Cardiac fibroblast (primary cell): ENCODE data around the gene RNF112.
A peak's percentile ranks its signal among the peaks of the same experiment; 100 is the strongest.

Experiments
- DNase-seq, 2 donors: peaks; one replicate each; pipeline versions ENCODE4 v3.0.0 to v3.0.0-alpha.2; 2010; ENCODE audit warnings: low read depth in 2 of 2
- H3K4me3 ChIP-seq, 2 donors: replicated peaks in 1 of 2; 1 replicate in 1 of 2; 2 replicates in 1 of 2; pipeline ENCODE4 v1.5.1; 2011; ENCODE audit warnings: low read depth in 2 of 2, low read length in 2 of 2, mild to moderate bottlenecking in 2 of 2, moderate library complexity in 1 of 2
- TF ChIP-seq, protein P1 (sequence below): IDR thresholded peaks from one replicate; pipeline ENCODE4 v1.5.1; 2011; ENCODE audit warnings: low read depth, mild to moderate bottlenecking, low read length, inconsistent platforms

The RNF112 gene

GRCh38 chr17:19384723-19385391, 26.2 kb upstream of the RNF112 start:
- TF ChIP-seq, protein P1, sequence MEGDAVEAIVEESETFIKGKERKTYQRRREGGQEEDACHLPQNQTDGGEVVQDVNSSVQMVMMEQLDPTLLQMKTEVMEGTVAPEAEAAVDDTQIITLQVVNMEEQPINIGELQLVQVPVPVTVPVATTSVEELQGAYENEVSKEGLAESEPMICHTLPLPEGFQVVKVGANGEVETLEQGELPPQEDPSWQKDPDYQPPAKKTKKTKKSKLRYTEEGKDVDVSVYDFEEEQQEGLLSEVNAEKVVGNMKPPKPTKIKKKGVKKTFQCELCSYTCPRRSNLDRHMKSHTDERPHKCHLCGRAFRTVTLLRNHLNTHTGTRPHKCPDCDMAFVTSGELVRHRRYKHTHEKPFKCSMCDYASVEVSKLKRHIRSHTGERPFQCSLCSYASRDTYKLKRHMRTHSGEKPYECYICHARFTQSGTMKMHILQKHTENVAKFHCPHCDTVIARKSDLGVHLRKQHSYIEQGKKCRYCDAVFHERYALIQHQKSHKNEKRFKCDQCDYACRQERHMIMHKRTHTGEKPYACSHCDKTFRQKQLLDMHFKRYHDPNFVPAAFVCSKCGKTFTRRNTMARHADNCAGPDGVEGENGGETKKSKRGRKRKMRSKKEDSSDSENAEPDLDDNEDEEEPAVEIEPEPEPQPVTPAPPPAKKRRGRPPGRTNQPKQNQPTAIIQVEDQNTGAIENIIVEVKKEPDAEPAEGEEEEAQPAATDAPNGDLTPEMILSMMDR, result no peak
- DNase-seq, result peak; percentile 89 to 98
- H3K4me3 ChIP-seq, result peak overlapping the region in 1 of 2 donors; percentile 64

DNA sequence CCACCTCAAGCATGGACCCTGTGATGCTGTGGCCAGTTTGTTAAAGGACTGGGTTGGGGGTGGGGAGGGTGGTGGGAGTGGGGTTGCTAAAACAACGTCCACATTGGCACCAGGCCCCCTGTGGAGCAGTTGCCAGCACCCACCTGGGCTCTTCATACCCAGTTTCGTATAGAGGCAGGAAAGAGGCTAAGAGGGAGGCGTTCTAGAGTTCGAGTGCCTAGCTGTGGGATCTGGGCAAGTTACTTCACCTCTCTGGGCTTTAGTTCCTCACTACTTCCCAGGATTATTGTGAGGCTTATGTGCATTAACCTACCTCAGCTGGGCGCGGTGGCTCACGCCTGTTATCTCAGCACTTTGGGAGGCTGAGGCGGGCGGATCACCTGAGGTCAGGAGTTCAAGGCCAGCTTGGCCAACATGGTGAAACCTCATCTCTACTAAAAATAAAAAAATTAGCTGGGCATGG, 25.5 kb upstream of the RNF112 start:
- peak overlapping the region in 1 of 2 donors; percentile 64 for H3K4me3 ChIP-seq
- TF ChIP-seq, protein P1, result no peak
- DNase-seq, result no peak

DNA sequence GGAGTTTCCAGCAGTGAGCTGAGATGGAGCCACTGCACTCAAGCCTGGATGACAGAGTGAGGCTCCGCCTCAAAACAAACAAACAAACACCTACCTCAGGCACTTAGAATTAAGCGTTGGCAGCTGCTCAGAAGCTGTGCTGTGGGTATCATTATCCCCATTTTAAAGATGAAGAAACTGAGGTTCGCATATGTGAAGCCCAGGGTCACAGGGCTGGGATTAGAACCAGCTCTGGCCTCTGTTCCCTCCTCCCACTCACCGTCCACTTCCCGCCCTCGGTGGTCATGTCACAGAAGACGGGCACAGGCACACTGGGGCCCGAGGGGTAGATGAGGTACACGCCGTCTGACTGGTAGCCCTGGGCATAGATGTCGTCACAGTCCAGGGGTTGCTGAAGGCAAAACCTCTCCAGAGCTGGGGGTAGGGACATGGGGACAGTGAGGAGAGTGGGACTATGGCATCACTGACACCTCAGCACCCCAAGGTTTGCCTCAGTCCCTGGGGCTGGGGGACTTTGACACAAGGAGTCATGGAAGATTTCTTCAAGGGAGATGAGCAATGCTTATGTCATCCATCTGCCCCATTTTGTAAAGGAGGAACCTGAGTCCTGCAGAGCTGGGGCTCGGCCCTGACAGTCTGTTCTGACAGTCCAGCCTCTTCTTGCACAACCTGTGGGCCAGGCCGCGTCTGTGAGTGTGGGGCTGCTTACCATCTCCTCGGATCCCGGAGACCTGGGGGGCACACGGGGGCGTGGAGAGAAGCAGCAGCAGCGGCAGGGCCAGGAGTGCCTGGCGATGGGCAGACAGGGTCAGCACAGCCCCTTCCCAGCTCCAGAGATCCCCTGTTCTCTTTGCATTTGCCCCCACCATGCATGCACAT, 24.7 kb upstream of the RNF112 start:
- peak overlapping the region; percentile 34 to 64 for H3K4me3 ChIP-seq
- TF ChIP-seq, protein P1, result no peak
- DNase-seq, result peak; percentile 77 to 95

GRCh38 chr17:19386974-19387920, 23.8 kb upstream of the RNF112 start, which contains the start of gene MFAP4:
Gene MFAP4 (minus strand): TSS chr17:19387190. CDS start chr17:19387155, 35 bp downstream.
- peak within 1 kb of the TSS; percentile 34 to 64 for H3K4me3 ChIP-seq
- DNase-seq, result peak; percentile 76 to 95
- TF ChIP-seq, protein P1, result no peak

DNA sequence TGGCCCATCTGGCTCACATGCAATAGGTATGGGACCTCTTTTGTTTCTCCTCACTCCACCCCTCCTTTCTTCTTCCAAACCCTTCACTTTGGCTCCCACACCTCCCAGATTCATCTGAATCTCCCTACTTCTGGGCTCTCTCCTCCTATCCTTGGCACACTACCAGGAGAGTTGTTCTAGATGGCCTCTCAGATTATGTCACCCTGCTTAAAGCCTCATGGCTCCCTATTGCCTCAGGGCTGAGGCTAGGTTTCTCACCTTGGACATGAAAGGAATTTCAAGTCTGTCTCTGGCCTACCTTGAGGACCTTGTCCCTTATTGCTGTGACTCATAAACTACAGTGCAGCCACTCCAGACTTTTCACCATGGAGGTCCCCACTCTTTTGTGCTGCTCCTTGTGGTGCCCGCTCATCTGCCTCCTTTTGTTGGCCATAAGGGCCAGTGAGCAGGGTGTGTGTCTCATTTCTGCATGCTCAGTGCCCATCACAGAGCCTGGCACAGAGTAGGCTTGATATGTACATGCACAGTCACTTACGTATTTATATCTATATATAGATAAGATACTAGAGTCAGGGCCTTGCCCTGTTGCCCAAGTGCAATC, 23.0 kb upstream of the RNF112 start:
- peak in 1 of 2 donors; percentile 82 for DNase-seq
- TF ChIP-seq, protein P1, result no peak

More for the DNA sequence above, 23.0 kb upstream of the RNF112 start:
- no peak overlapping the region for H3K4me3 ChIP-seq
